DMS53 treated with DMSO at 0.1 percent for 48 hours (cell line): ENCODE results near the gene LGMN.
A peak's percentile ranks its signal among the peaks of the same experiment; 100 is the strongest.

Experiments used
- DNase-seq: peaks from one replicate; lab custom pipeline; 2025; ENCODE audit not compliant: unreplicated experiment; lab: John Stamatoyannopoulos, UW

Gene LGMN

DNA sequence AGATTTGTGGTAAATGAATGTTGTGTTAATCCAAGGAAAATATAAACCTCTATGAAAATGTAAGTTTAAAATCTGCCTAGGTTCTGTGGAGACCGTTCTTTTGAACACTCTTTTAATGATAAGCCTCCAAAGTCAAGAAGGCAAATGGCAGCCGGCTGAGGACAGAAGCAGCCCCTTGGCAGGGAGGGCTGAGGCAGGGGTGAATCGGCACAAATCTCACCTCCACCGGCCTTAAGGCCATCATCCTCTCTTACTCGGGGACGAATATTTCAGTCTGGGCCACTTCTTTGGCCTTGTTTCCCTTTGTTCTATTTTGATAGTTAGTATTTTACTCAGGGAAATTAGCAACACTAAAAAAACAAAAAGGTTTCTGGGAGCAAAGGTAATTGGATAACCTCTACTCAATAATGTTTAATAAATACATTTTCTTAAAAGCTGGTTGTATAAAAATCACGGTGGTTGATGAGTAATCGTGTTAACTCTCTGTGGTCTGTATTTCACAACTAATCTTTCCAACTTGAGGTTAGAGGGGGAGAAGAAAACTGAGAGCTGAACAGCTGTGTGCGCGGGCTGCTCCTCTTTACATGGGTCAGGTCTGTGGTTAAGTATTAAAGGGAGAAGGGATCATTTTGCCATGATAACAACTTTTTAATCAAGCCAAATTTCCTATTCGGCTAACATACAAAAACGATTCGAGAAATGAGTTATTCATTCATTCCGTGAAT, 18.6 kb downstream of the LGMN start:
- DNase-seq = no peak

- DNase-seq = peak; percentile 79
Observed at GRCh38 chr14:92728759-92729364, 19.6 kb downstream of the LGMN start.

GRCh38 chr14:92726933-92727262, 21.5 kb downstream of the LGMN start:
- no peak for DNase-seq

DNA sequence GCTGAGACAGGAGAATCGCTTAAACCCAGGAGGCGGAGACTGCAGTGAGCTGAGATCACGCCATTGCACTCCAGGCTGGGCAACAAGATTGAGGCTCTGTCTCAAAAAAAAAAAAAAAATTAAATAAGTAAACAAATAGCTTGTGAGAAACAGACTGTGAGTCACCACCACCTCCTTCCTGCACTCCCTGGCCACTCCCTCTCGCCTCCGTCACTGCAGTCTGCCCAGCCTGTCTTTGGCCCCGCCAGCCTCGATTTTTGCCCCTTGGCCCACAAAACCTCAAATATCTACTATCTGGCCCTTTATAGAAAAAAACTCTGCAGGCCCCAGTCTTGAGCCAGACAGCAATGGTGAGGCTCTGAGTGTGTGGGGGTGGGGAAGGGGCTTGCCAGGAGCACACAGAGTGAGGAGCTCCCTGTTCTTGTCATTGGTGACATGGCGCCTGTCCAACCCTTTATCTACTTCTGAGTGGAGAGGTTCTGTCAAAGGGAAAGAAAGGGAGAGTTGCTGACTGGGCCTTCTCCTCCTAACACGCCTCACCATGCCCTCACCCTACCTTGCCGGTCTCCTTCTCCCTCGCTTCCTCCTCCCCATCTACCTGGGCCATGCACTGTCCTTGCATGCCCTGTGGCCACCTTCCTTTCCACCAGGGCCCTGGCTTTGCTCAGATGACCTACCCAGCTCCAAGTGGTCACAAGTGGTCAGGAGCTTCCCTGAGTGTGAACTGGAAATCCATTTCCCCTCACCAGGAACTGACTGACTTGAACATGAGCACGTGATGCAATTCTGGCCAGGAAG, 22.1 kb downstream of the LGMN start:
- DNase-seq = peak; percentile 55

DNA sequence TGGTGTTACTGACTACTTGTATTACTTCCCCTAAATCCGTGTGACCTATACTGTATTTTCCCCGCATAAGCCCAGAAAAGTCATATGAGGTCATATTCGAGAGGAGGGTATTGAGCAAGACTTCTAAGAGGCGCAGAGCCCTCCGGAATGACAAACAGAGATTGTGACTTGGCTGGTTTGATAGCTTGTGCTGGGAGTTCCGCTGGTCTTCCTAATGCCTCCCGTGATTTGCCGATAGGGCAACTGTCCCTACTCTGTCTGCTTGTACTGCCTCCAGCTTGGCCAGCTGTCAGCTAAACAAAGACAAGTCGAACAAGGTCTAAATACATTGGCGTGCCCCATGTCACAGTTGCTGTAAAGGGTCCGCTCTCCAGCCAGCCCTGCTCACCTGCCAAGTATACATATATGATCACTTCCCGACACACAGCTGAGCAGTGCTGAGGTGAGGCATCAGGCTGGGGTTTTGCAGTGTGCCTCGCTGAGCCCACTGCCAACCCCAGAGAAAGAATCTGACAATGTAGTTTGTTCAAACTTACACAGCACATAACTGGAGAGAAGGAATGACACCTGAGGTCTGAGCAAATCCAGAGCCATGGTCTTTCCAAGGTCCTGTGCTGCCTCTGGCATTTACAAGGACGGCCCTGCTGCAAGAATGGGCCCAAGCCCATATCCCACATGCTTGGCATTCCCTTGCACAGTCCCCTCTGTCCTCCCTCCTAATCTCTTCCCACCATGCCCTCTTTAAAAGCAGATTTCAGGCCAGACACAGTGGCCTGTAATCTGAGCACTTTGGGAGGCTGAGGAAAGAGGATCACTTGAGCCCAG, 23.7 kb downstream of the LGMN start:
- DNase-seq = no peak

DNA sequence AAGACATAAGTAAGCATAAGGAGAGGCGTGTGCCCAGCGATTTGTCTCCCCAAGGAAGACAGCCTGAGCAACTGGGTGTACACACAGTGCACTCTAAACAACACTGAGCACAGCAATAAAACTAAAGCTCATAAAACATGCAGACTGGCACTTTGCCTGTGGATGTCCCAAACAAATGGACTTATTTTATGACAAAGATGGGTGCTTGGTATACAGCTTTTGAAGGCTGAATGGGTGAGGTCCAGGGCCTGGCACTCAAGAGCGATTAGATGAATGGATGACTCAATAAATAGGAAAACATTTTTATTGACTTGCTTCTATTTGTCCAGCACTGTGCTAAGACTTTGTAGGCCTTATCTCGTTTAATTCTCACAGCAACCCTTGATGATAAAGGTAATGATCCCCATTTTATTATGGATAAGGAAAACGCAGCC, 28.5 kb downstream of the LGMN start:
- no peak for DNase-seq

- no peak for DNase-seq
Observed at GRCh38 chr14:92719421-92719820, 29.0 kb downstream of the LGMN start.

- no peak for DNase-seq
Observed at GRCh38 chr14:92718664-92719063, 29.8 kb downstream of the LGMN start.

DNA sequence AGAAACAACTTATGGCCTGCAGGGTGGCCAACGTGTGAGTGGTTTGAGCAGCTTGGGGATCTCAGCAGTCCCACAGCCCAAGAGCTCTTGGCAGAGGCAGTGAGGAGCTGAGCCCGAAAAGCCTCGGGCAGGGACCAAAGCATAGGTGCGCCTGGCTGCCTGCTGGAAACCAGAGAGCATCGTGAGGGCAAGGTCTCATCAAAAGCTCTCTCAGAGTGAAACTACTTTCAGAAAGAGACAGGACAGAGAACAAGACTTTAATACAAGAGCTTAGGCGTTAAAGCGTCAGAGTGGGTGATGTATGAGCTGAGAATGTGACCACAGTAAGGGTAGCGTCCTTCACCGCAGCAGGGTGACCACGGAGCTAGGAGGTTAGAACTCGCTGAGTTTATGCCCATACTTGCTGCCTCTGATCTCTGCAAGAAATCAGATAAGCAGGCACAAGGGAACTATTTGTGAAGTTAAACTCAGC, 30.8 kb downstream of the LGMN start:
- DNase-seq = no peak

GRCh38 chr14:92716131-92716530, 32.3 kb downstream of the LGMN start:
- DNase-seq = no peak

DNA sequence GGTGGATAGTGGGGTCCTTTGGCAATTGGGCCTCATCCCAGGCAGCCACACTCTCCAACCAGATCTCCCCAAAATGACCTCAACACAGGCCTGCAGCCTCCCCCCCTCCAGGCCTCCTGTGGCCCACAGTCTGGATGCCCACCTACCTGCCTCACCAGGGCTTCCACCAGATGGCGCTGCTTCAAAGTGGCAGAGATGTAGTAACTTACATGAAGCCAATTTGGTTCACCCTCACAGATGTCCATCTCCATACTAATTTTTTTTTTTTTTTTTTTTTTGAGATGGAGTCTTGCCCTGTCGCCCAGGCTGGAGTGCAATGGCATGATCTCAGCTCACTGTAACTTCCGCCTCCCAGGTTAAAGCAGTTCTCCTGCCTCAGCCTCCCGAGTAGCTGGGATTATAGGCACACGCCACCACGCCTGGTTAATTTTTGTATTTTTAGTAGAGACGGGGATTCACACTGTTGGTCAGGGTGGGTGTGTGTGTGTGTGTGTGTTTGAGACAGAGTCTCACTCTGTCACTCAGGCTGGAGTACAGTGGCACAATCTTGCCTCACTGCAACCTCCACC, 33.6 kb downstream of the LGMN start:
- DNase-seq = peak; percentile 29

GRCh38 chr14:92712654-92713051, 35.8 kb downstream of the LGMN start:
- no peak for DNase-seq

- no peak for DNase-seq
Observed at GRCh38 chr14:92711976-92712653, 36.3 kb downstream of the LGMN start.

- no peak for DNase-seq
Observed at GRCh38 chr14:92710001-92710341, 38.5 kb downstream of the LGMN start.

DNA sequence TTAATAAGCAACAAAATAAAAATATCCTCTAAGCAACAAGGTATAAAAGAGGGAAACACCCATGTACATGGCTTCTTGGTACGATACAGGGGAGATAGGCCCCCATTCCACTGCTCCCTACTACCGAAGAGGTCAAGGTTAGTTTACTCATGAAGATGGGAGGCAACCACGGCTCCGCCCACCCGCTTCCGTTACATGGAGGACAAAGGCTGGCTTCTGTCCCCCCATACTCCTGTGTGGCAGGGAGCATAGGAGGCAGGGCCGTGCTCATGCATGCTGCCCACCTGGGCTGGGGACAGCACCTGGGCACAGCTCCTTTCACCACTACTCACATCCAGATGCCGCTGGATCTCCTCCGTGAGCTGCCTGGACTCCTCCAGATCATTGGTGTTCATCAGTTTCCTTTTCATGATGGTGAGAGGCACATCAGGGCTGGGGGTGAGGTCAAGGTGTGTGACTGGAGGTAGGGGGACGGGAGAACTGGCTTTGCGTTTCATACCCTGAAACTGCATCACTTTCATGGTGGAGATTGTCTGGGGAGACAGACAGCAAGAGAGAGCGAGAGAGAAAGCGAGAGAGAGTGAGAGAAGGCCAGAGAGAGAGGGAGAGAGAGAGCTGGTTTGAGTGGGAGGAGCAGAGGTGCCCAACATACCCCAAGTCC, 39.0 kb downstream of the LGMN start:
- no peak for DNase-seq

GRCh38 chr14:92706386-92706785, 42.0 kb downstream of the LGMN start:
- DNase-seq = no peak

GRCh38 chr14:92704821-92705220, 43.6 kb downstream of the LGMN start:
- no peak for DNase-seq

DNA sequence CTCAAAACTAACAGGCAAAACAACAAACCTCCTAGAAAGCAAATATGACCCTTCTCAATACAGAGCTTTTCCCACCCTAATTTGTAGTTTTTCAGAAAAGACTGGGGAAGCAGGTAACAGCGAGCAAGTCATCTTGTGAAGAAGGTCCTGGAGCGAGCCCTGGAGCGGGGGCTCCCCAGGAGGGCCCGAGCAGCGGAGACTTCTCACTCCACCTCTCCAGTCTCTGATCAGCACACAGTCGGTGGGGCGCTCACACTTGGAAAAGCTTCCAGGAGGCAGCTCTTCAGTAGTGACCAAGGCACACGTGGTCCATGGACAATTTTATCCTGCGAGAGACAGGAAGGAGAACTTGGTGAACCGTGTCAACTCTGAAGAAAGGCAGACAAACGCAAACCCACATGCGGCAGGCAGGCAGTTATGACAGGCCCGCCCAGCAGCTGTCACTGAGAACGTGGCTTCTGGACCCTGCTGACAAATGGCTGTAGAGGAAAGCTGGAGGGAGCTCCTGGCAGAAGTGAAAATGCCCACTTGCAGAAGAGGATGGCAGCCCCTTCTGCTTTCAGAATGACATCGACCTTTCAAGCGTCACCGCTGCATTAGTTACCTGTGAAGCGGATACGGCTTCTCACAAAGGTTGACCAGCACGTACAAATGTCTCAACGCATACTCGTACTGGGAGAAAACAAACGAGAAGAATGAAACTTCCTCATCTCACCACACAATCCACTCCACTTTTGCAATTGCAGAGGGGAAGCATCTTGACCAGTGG, 44.2 kb downstream of the LGMN start:
- DNase-seq = no peak

GRCh38 chr14:92703516-92703915, 44.9 kb downstream of the LGMN start:
- DNase-seq = no peak
